ENCODE results near the gene EIF4A3. TPM values are rescaled to one million over a fixed set of nuclear protein-coding genes. Genes with fewer than 3 reads are reported as not detected.
A peak's percentile ranks its signal among the peaks of the same experiment; 100 is the strongest.
"Not testable (repeated sequence)": the region's sequence is repeated elsewhere in the genome, so short reads cannot be mapped to it uniquely, and the experiment has no call there.

EIF4A3 gene
- total and polyA plus RNA-seq, 5 experiments from 2014 or later = 53.0 to 88.6 (median 58.2) TPM

GRCh38 chr17:80168371-80168770, 21.4 kb upstream of the EIF4A3 start:
- Mint-ChIP-seq H3K4me3 (no peak overlapping the region), H3K27ac (no peak overlapping the region), H3K4me1 (peaks cover 0 to 6% (median under 1%) of the 10 kb centered on the region in 4 donors), H3K36me3 (no peaks in the 10 kb centered on the region), H3K27me3 (peaks cover 4 to 8% (median 6%) of the 10 kb centered on the region in 5 donors), H3K9me3 (no peaks in the 10 kb centered on the region)
- POLR2A ChIA-PET = no interaction called here
- ATAC-seq (no peak), DNase-seq (no peak)

DNA sequence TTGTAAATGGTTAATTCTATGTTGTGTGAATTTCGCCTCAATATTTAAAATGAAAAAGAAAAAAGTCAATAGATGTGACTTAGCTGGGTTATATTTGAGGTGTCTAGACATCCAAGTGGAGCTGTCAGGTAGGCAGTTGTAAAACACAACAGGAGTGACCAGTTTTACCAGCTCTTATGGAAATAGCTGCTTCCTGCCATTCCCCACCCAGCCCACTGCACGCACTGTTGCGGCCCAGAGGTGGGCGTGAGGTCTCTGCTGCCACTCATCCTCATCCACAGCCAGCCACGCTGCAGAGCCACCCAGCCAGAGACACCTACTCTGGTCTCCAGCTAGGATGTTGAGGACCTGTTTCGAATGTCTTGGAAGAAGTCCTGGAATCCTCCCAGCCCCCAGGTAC, 19.5 kb upstream of the EIF4A3 start:
- no peak for DNase-seq
- no peak overlapping the region for H3K27ac Mint-ChIP-seq
- no peak overlapping the region for H3K4me3 Mint-ChIP-seq
- no peak for ATAC-seq
- peaks cover 0 to 5% (median under 1%) of the 10 kb centered on the region in 4 donors for H3K4me1 Mint-ChIP-seq
- H3K27me3 Mint-ChIP-seq = peaks cover 5 to 18% (median 6%) of the 10 kb centered on the region in 5 donors
- no peaks in the 10 kb centered on the region for H3K9me3 Mint-ChIP-seq
- POLR2A ChIA-PET = no interaction called here
- no peaks in the 10 kb centered on the region for H3K36me3 Mint-ChIP-seq

DNA sequence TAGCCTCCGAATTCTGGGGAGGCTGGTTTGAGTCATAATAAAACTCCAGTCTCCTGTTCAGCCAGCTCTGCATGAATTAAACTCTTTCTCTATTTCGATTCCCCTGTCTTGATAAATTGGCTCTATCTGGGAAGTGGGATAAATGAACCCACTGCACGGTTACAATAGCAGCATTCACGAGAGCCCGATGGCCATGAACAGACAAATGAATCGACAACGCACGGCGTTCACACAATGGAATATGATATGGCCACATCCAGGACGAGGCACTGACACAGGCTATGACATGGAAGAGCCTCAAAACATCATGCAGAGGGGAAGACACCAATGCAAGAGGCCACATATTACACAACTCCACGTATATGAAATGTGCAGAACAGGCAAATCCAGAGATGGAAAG, 17.3 kb upstream of the EIF4A3 start:
- Mint-ChIP-seq H3K27ac (no peak overlapping the region), H3K36me3 (no peaks in the 10 kb centered on the region), H3K4me3 (no peak overlapping the region), H3K27me3 (peaks cover 5 to 28% (median 9%) of the 10 kb centered on the region in 5 donors), H3K4me1 (peaks cover 0 to 8% (median 2%) of the 10 kb centered on the region in 4 donors), H3K9me3 (no peaks in the 10 kb centered on the region)
- DNase-seq = no peak
- POLR2A ChIA-PET = no interaction called here
- ATAC-seq = no peak

DNA sequence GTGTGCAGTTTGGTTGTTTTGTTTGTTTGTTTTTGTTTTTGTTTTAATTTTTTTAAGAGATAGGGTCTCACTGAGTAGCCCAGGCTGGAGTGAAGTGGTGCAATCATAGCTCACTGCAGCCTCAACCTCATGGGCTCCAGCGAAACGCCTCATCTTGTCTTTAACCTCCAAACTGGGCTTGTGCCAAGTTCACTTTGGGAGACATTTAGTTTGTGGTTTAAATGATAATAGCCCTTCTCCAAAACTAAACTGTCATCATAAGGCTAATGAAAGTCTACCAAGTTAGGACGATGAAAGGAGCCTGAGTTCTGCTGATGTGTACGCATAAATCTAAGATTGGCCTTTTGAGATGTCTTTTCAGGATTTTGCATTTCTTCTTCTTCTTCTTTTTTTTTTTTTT, 16.4 kb upstream of the EIF4A3 start:
- DNase-seq (no peak), ATAC-seq (no peak)
- no peak overlapping the region for H3K4me3 Mint-ChIP-seq
- H3K4me1 Mint-ChIP-seq = peaks cover 0 to 8% (median 2%) of the 10 kb centered on the region in 4 donors
- H3K27ac Mint-ChIP-seq = no peak overlapping the region
- POLR2A ChIA-PET = no interaction called here
- no peaks in the 10 kb centered on the region for H3K36me3 Mint-ChIP-seq
- no peaks in the 10 kb centered on the region for H3K9me3 Mint-ChIP-seq
- peaks cover 2 to 28% (median 6%) of the 10 kb centered on the region in 5 donors for H3K27me3 Mint-ChIP-seq

- ATAC-seq = no peak
- Mint-ChIP-seq H3K4me3 (no peak overlapping the region), H3K9me3 (peaks cover 0 to 6% (median 2%) of the 10 kb centered on the region in 9 donors), H3K27ac (no peak overlapping the region), H3K36me3 (no peaks in the 10 kb centered on the region), H3K27me3 (peaks cover 2 to 28% (median 6%) of the 10 kb centered on the region in 5 donors), H3K4me1 (peaks cover 0 to 8% (median 2%) of the 10 kb centered on the region in 4 donors)
- no peak for DNase-seq
- POLR2A ChIA-PET = no interaction called here
Measured at GRCh38 chr17:80160536-80160935, 13.6 kb upstream of the EIF4A3 start.

DNA sequence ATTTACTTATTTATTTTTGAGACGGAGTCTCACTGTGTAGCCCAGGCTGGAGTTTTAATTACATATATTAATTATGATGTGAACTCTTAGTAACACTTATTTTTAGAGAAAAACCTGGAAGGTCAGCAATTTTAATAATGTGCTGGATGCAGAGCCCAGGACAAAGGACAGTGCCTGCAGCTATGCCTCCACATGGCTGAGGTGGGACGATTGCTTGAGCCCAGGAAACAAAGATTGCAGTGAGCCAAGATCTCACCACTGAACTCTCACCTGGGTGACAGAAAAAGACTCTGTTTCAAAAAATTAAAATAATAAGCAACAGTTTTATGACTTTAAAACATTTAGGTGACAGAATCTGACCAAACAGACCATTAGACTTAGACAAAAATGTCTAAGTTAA, 11.9 kb upstream of the EIF4A3 start:
- POLR2A ChIA-PET = no interaction called here
- DNase-seq (no peak), ATAC-seq (no peak)
- no peak overlapping the region for H3K27ac Mint-ChIP-seq
- H3K27me3 Mint-ChIP-seq = peaks cover 2 to 20% (median 4%) of the 10 kb centered on the region in 5 donors
- no peaks in the 10 kb centered on the region for H3K36me3 Mint-ChIP-seq
- no peak overlapping the region for H3K4me3 Mint-ChIP-seq
- H3K9me3 Mint-ChIP-seq = peaks cover 0 to 7% (median 2%) of the 10 kb centered on the region in 9 donors
- H3K4me1 Mint-ChIP-seq = peaks cover 0 to 8% (median 3%) of the 10 kb centered on the region in 4 donors

- ATAC-seq, POLR2A ChIA-PET, H3K4me3 Mint-ChIP-seq, H3K36me3 Mint-ChIP-seq, DNase-seq, H3K27me3 Mint-ChIP-seq, H3K27ac Mint-ChIP-seq: not testable (repeated sequence)
- Mint-ChIP-seq H3K9me3 (peaks cover 0 to 12% (median 3%) of the 10 kb centered on the region in 9 donors), H3K4me1 (peaks cover 3 to 17% (median 16%) of the 10 kb centered on the region in 4 donors)
Measured at GRCh38 chr17:80155600-80155999, 8.7 kb upstream of the EIF4A3 start.

GRCh38 chr17:80154166-80154565, 7.2 kb upstream of the EIF4A3 start:
- DNase-seq (no peak), ATAC-seq (no peak)
- no peaks in the 10 kb centered on the region for H3K27me3 Mint-ChIP-seq
- H3K9me3 Mint-ChIP-seq = peaks cover 0 to 12% (median 3%) of the 10 kb centered on the region in 9 donors
- POLR2A ChIA-PET = no interaction called here
- H3K27ac Mint-ChIP-seq = no peak overlapping the region
- no peak overlapping the region for H3K4me3 Mint-ChIP-seq
- H3K4me1 Mint-ChIP-seq = peaks cover 3 to 21% (median 14%) of the 10 kb centered on the region in 4 donors
- no peaks in the 10 kb centered on the region for H3K36me3 Mint-ChIP-seq

- no peaks in the 10 kb centered on the region for H3K27me3 Mint-ChIP-seq
- ATAC-seq = no peak
Measured at GRCh38 chr17:80153004-80153403, 6.1 kb upstream of the EIF4A3 start.

GRCh38 chr17:80152081-80152702, 5.3 kb upstream of the EIF4A3 start:
- Mint-ChIP-seq H3K36me3 (no peaks in the 10 kb centered on the region), H3K9me3 (peaks cover 0 to 12% (median 3%) of the 10 kb centered on the region in 9 donors), H3K4me3 (peak overlapping the region in 1 of 10 donors; percentile 65), H3K4me1 (peaks cover 6 to 37% (median 23%) of the 10 kb centered on the region in 4 donors), H3K27ac (peak overlapping the region in 5 of 10 donors; percentile 19 to 71 (median 27)), H3K27me3 (no peaks in the 10 kb centered on the region)
- DNase-seq (peak in 1 of 10 donors; percentile 11), ATAC-seq (no peak)
- POLR2A ChIA-PET = no interaction called here

More at GRCh38 chr17:80153004-80153403, 6.1 kb upstream of the EIF4A3 start:
- H3K9me3 Mint-ChIP-seq = peaks cover 0 to 12% (median 3%) of the 10 kb centered on the region in 9 donors
- no peak for DNase-seq
- POLR2A ChIA-PET = interaction anchor here (0.6 kb wide), 1 partner anchor 107 kb away, joined by 3 read pairs; the partner anchor contains the start of gene RNF213
- no peaks in the 10 kb centered on the region for H3K36me3 Mint-ChIP-seq
- no peak overlapping the region for H3K4me3 Mint-ChIP-seq
- peak overlapping the region in 1 of 10 donors; percentile 29 for H3K27ac Mint-ChIP-seq
- peaks cover 5 to 32% (median 18%) of the 10 kb centered on the region in 4 donors for H3K4me1 Mint-ChIP-seq

GRCh38 chr17:80151333-80151732, 4.4 kb upstream of the EIF4A3 start:
- POLR2A ChIA-PET = no interaction called here
- H3K27me3 Mint-ChIP-seq = no peaks in the 10 kb centered on the region
- no peaks in the 10 kb centered on the region for H3K36me3 Mint-ChIP-seq
- H3K9me3 Mint-ChIP-seq = peaks cover 0 to 12% (median 3%) of the 10 kb centered on the region in 9 donors
- no peak overlapping the region for H3K27ac Mint-ChIP-seq
- ATAC-seq (no peak), DNase-seq (no peak)
- H3K4me1 Mint-ChIP-seq = peaks cover 9 to 38% (median 27%) of the 10 kb centered on the region in 4 donors
- peak overlapping the region in 1 of 10 donors; percentile 26 for H3K4me3 Mint-ChIP-seq

GRCh38 chr17:80146121-80147034, 550 bp downstream of the EIF4A3 start:
- POLR2A ChIA-PET = interaction anchor here (0.7 to 2.0 kb wide), 5 partner anchors 12 to 115 kb away, joined by 3 to 14 read pairs (median 3); partner anchors contain the start of genes GAA and RNF213
- peak in 5 of 10 donors; percentile 12 to 46 (median 23) for DNase-seq
- Mint-ChIP-seq H3K4me3 (peak overlapping the region; percentile 80 to 100 (median 98)), H3K4me1 (peaks cover 13 to 50% (median 33%) of the 10 kb centered on the region in 4 donors), H3K27me3 (no peaks in the 10 kb centered on the region), H3K9me3 (no peaks in the 10 kb centered on the region), H3K27ac (peak overlapping the region; percentile 71 to 99 (median 98)), H3K36me3 (peaks cover 0 to 34% (median 3%) of the 10 kb centered on the region in 3 donors)
- peak in 1 of 2 donors; percentile 4 for ATAC-seq

Measured in naive thymus-derived CD8-positive, alpha-beta T cell (primary cell).